ENCODE results near the gene CDC42SE2.
"Not testable (repeated sequence)": the region's sequence is repeated elsewhere in the genome, so short reads cannot be mapped to it uniquely, and the experiment has no call there.

The CDC42SE2 gene

DNA sequence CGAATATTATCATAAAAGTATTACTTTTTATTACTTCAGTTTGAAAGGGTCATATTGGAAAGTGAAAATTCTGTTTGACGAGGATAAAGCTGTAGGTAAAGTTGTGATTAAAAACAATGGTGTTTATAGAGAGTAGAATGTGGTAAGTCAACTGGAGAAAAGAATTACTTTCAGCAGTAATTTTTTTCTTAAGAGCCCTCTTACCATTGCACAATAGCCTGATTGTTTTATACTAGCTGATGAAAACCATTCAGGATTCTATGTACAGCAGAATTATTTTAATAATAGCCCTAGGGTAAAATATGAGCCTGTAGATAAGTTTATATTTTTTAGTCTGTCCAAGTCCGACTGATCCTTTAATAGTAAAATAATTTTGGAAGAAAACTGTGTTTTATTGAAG, 16.6 kb downstream of the CDC42SE2 start:
- no peak for DNase-seq

DNA sequence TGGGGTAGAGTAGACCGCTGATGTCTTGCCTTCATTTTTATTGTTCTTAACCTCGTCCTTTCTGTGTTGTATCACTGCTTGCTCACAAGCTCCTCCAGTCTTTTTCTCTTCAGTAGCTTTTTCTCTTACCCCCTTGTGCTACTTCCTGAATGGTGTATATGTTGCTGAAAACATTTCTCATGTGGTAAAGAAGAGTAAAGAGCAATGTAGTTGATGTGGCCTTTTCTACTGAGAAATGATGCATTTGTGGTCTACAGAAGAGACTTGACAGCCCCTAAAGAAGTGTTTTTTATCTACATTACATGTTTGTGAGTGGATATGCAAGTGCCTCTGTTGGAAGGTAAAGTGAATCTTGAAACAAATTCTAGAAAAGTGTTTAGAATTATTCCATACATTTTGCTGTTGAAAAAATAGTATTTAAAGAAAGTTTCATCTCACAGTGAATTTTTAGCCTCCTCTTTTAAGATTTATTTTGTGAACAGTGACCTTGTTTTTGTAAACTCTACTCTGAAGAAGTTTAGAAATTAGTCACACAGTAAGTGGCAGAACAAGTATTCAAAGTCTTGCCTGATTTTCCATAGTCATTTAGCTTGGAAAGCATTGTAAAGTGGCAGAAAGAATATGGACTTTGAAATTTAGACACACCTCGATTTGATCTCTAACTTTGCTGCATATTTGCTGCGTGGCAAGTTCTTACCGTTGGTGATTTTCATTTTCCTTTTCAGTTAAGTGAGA, 17.4 kb downstream of the CDC42SE2 start:
- DNase-seq: no peak

DNA sequence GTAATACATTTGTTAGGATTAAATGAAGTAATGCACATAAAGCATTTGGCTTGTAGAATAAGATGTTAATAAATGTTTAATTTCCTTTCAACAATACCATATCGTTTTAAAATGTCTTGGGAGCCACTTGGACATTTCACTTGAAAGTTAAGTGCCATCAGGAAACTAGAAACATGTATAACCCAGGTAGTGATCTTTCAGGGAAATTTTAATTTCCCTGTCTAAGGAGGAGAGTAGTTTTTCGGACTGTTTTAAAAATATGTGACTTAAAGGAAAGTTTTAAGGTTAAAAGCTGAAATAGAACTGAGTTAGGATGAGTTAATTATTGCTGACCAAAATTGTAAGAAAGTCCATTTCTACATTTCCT, 18.0 kb downstream of the CDC42SE2 start:
- DNase-seq: no peak

DNA sequence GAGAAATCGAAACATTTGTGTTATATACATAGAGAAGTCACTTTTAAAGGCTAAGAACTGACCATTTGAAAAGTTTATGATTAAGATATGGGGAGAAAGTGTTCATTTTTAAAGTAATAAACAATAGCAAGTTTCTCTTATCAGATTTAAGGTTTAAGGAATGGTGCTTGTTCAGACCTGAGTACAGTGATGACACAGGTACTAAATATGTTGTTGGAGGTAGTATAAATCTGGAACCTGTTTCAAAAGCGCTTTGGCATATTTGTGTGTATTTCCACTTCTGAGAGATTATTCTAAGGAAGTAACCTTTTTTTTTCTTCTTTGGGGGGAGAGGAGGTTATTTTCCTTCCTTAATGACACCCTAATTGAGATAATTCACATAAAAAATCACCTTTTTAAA, 18.4 kb downstream of the CDC42SE2 start:
- DNase-seq: no peak

DNA sequence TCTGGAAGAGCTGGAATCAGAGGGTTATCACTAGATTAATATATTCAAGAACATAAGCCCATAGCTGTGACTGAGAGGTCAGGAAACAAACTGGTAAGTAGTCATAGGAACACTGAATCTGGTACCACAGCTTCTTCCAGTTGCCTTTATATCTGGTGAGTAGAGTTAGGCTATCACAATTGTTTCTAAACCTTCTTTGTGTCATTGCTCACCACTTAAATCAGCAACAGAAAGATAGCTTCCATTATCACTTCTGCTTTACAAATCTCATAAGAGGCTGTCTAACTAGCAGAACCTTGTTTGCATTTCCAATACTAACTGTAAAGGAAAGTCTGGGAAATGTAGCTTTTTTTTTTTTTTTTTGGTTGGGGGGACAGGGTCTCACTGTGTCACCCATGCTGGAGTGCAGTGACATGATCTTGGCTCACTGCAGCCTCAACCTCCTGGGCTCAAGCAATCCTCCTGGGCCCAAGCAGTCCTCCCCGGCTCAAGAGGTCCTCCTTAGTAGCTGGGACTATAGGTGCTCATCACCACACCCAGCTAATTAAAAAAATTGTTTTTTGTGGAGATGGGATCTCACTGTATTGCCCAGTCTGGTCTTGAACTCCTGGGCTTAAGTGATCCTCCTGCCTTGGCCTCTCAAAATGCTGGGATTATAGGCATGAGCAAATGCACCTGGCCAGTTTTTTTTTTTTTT, 22.0 kb downstream of the CDC42SE2 start:
- no peak for DNase-seq

DNA sequence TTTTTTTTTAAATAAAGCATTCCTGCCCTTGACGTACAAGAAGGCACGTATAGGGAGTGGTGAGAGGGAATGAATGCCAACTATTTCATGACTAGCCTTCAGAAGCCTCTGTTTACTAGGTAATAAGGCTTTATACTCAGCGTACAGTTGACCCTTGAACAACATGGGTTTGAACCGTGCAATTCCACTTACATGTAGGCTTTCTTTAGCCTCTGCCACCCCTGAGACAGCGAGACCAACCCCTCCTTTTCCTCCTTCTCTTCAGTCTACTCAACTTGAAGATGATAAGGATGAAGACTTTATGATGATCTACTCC, 22.5 kb downstream of the CDC42SE2 start:
- DNase-seq: no peak

DNA sequence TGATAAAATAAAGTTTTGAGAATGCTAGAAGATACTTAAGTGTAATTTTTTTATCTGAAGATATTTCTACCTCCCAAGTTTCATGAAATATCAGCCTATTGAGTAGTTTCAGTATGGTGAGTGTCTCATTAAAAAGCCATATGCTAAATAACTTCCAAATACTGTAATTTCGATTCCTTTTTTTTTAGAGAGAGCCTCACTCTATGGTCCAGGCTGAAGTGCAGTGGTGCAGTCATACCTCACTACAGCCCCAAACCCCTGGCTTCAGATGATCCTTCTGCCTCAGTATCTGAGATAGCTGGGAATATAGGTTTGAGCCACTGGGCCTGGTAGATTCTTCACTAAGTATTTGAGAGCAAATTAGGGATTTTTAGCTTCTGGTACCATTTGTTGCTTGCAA, 24.5 kb downstream of the CDC42SE2 start:
- DNase-seq: no peak

DNA sequence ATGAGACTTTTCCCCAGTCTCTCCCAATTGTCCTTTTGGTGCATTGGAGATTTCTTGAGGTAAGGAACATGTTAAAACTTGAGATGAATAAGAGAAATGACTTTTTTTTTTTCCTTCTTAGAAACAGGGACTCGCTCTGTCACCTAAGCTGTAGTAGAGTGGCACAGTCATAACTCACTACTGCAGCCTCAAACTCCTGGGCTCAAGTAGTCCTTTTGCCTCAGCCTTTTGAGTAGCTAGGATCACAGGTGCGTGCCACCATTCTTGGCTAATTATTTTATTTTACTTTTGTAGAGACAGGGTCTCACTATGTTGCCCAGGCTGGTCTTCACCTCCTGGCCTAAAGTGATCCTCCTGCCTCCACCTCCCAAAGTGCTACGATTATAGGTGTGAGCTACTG, 25.9 kb downstream of the CDC42SE2 start:
- no peak for DNase-seq

DNA sequence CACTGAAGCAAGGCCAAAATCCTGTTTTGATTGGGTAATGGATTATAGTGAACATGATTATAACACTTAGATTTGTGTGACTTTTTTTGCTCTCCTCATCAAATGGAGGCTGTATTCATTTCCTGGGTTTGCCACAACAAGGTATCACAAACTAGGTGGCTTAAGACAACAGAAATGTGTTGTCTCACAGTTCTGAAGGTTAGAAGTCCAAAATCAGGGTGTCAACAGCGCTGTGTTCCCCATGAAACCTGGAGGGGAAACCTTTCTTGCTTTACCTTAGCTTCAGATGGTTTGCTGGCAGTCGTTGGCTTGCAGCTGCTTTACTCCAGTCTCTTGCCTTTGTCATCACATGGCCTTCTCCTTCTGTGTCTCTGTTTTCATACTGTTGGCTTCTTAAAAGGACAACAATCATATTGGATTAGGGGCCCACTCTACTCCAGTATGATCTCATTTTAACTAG, 32.4 kb downstream of the CDC42SE2 start:
- no peak for DNase-seq

DNA sequence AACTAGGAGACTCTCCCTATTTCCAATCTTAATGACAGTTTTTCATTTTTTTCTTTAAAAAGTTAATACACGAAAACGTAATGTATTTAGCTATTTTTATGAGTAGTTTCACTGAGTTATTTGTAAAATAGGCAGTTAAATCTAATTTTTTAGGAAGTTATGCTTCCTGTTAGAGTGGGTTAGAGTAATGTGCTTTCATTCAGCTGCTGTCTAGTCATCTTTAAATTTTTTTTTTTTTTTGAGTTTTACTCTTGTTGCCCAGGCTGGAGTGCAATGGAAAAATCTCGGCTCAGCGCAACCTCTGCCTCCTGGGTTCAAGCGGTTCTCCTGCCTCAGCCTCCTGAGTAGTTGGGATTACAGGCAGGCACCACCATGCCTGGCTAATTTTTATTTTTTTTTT, 34.0 kb downstream of the CDC42SE2 start:
- DNase-seq: no peak

DNA sequence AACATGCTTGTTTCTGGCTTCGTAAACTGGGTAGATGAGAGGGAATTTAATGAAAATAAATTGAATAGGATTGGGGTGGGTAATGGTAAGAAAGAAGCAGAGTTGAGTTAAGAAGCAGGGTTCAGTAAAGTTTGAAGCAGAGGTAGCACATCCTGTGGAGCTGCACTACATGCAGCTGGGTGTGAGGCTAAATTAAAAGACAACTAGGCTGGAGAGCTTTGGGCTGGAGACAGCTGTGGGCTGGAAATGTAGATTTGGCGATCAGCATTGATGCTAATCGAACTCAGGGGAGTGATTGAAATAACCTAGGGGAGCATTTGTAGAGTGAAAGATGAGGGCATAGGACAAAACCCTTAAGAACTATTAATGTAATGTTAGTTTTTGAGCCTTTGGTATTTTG, 35.6 kb downstream of the CDC42SE2 start:
- no peak for DNase-seq

DNA sequence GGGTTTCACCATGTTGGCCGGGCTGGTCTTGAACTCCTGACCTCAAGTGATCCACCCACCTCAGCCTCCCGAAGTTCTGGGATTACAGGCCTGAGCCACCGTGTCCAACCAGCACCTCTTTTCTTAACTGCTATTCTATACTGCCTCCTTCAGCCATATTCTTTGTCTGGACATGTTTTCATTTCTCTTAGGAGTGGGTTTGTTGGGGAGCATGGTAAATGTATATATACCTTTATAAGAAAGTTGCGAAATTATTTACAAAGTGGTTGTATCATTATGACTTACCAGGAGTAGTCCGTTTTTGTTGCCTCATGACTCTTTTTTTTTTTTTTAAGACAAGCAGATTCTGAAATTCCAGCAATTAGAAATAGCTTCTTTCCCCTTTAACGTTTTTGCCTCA, 38.7 kb downstream of the CDC42SE2 start:
- DNase-seq: no peak

DNA sequence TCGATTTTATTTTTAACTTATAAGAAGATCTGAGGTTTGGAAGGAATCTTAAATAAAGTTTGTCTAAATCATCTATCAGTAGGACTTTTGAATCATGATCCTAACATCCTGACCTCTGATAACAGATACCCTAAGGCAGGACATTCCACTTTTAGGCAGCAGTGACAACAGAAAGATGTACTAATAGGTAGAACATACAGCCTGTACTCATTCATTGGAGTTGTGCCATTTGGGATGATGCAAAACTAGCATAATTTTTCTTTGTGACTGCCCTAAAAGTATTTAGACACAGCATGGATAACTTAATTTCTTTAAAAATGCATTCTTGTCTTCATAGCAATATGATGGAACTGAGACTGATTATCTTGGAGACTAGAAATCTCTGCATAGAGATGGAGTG, 39.7 kb downstream of the CDC42SE2 start:
- DNase-seq: no peak

DNA sequence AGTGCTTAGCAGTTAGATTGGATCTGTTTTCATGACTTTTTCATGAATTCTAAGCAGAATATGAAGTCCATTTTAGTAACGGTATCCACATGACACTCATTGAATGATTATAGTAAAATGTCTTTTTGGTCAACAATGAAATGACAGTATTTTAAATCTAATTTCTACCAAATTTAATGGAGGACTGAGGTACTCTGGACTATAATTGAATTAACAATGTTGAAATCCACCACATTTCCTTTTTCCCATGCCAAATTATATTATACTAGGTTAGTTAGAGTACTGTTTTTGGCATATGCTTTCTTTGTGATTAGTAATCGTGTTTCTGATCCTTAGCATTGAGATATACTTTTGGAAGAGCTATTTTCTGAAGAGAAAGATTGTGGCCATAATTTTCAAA, 40.6 kb downstream of the CDC42SE2 start:
- DNase-seq: no peak

DNA sequence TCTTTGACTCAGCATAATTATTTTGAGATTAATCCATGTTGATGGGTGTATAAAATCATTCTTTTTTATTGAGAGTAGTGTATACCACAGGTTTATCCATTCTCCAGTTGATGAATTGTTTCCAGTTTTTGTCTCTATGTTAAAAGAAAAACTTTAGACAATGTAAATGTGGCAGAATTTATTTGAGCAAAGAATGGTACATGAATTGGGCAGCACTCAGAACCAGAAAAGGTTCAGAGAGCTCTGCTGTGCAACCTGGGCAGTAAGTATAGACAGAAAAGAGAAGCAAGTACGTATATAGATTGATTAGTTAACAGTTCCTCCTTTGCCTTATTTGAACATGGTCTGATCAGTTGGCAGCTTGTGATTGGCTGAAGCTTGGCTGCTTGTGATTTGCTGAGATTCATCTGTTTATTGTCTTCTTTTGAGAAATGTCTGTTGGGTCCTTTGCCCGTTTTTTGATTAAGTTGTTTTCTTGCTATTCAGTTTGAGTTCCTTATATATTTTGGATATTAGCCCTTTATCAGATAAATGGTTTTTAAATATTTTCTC, 41.4 kb downstream of the CDC42SE2 start:
- no peak for DNase-seq

DNA sequence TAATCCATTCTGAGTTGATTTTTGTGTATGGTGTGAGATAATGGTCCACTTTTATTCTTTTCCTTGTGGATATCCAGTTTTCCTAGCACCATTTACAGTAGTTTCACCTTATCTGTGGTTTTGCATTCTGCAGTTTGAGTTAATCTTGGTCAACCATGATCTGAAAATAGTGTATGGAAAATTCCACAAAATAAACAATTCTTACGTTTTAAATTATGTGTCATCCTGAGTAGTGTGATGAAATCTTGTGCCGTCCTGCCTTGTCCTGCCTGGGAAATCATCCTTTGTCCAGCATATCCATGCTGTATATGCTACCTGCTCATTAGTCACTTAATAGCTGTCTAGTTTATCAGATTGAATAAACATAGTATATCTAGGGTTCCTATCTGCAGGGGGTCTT, 42.1 kb downstream of the CDC42SE2 start:
- DNase-seq: no peak

DNA sequence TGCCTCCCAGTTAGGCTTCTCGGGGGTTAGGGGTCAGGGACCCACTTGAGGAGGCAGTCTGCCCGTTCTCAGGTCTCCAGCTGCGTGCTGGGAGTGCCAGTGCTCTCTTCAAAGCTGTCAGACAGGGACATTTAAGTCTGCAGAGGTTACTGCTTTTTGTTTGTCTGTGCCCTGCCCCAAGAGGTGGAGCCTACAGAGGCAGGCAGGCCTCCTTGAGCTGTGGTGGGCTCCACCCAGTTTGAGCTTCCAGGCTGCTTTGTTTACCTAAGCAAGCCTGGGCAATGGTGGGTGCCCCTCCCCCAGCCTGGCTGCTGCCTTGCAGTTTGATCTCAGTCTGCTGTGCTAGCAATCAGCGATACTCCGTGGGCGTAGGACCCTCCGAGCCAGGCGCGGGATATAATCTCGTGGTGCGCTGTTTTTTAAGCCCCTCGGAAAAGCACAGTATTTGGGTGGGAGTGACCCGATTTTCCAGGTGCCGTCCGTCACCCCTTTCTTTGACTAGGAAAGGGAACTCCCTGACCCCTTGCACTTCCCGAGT, 48.5 kb downstream of the CDC42SE2 start:
- DNase-seq: not testable (repeated sequence)

DNA sequence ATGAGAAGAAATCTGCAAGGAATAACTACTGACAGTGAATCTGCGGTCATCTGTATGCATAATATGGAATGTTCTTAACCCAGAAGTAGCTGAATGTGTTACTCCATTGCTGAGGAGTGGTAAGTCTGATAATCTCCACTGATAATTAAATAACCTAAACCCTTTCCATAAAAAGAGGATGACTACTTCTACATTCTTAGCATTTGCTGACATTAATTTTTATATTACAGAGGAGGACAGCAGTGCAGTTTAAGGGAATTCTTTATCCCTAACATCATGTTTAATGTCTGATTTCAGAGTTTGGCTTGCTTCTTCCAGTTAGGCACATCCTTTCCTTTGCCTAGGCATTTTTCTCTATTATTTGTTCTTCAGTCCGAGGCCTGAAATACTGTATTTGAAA, 52.2 kb downstream of the CDC42SE2 start:
- no peak for DNase-seq

DNA sequence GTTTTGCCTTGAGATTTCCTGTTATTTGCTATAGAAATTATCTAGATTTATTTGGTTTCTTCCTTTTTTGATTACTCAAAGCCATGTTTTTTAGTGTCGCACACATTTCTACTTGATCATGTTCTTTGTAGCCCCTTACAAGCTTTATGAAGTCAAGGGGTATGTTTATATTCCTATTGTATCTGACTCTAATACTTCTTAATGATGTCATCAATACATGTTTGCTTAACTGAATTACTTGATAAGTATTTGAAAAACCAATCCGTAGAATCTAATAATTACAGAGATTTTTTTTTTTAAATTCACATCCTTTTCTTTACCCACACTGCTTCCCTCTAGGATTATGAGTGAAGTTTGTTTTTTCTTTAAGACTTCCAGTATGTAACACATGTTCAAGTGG, 53.0 kb downstream of the CDC42SE2 start:
- DNase-seq: no peak

DNA sequence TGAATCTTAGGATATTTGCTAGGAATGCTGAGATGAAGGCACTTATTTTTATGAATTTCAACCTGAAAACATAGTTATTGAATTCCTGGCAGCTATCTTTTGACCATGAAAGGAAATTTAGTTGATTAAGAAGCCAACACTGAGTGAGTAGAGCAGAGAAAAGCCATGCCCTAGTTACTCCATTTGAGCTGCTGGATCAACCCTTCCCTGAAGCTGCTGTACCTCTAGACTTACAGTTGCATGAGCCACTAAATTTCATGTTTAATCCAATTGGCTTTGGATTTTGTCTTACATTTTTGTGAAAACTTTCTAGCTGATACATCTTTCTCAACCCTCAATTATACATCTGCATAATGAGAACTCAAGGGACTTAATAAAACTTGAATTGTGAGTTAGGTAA, 54.6 kb downstream of the CDC42SE2 start:
- DNase-seq: no peak

DNA sequence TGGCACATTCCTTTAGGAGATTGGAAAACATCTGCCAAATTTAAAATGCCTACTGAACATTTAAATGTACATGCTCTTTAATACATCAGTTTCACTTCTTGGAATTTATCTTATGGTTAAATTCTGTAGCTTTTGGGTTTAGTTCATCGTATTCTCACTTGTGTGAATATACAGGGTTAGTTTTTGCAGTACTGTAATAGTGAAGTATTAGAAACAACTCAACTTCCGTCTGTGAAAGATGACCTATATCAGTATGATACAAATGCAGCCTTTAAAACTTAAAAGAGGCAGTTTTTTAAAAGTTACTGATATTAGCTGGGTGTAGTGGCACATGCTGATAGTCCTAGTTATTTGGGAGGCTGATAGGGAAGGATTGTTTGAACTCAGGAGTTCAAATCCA, 57.2 kb downstream of the CDC42SE2 start:
- no peak for DNase-seq

DNA sequence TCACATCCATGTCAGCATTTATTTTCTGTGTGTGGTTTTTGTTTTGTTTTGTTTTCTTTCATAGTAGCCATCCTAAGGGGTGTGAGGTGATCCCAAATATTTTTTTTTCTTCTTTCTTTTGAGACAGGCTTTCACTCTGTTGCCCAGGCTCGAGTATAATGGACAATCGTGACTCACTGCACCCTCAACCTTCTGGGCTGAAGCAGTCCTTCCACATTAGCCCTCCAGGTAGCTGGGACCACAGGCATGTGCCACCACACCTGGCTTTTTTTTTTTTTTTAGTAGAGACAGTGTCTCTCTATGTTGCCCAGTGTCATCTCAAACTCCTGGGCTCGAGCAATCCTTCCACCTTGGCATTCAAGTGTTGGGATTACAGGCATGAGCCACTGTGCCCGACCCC, 59.1 kb downstream of the CDC42SE2 start:
- DNase-seq: no peak

DNA sequence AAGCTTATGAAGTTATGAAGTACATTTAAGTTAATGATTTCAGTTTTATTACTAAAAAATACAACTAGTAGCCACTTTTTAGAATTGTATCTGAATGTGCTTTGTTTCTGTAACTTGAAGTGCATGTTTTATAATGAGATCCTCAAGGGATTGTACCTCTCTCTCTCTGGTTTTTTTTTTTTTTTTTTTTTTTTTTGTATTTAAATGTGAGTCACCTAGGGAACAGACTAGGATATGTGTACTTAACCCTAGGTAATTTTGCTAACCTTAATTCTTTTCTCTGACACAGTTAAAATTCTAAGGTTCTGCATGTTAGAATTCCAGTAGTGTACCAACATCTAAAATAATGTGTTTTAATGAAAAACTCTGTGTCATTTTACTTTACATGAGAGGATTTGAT, 59.5 kb downstream of the CDC42SE2 start:
- no peak for DNase-seq

DNA sequence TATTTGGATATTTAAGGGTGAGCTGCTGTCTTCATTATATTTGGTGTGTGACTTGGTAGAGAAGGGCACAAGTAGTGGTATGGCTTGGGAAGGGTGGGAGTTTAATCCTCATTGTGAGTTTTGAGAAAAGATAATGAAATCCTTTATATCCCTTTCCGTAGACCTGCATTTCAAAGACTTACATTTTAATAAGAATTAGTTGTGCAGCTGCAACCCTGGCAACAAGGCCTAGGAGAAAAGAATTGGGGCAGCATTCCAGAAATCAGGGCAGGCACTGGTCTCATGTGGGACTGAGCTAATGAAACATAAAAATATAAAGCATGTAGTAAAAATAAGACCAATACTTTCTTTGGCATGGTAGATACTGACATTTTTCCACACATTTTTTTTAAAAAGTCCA, 60.5 kb downstream of the CDC42SE2 start:
- DNase-seq: no peak
